22Rv1 (cell line): ENCODE data around the gene SORCS2.

ENCODE experiments used
- H3K27ac ChIP-seq: fragments of 450-650 bp; 2 replicates; pipeline ENCODE4 v1.5.1; 2017
- CTCF ChIP-seq: fragments of 450-650 bp; IDR thresholded peaks from 2 replicates; pipeline ENCODE4 v1.5.1; 2017; ENCODE audit warnings: mild to moderate bottlenecking
- ZFX ChIP-seq: fragments of 450-650 bp; IDR thresholded peaks from 2 replicates; pipeline ENCODE4 v1.6.1; 2017; ENCODE audit warnings: antibody characterized with exemption, borderline replicate concordance

The SORCS2 gene

GRCh38 chr4:7336067-7336569 lies 143.8 kb downstream of the SORCS2 start:
- H3K27ac ChIP-seq, result no peak overlapping the region
- peak; percentile 29 for TF ChIP-seq CTCF
- TF ChIP-seq ZFX, result no peak

GRCh38 chr4:7336732-7337131 lies 144.4 kb downstream of the SORCS2 start:
- no peak for TF ChIP-seq CTCF
- no peak for TF ChIP-seq ZFX
- H3K27ac ChIP-seq, result no peak overlapping the region

- H3K27ac ChIP-seq, result no peak overlapping the region
- TF ChIP-seq ZFX (no peak), CTCF (no peak)
Measured at GRCh38 chr4:7337196-7338058, 145.1 kb downstream of the SORCS2 start.

- H3K27ac ChIP-seq, result no peak overlapping the region
- TF ChIP-seq CTCF (no peak), ZFX (no peak)
Measured at GRCh38 chr4:7338059-7338452, 145.7 kb downstream of the SORCS2 start.

- TF ChIP-seq CTCF (no peak), ZFX (no peak)
- H3K27ac ChIP-seq, result no peak overlapping the region
Measured at GRCh38 chr4:7338876-7339623, 146.7 kb downstream of the SORCS2 start.

GRCh38 chr4:7339751-7340552 lies 147.6 kb downstream of the SORCS2 start:
- H3K27ac ChIP-seq, result no peak overlapping the region
- no peak for TF ChIP-seq ZFX
- no peak for TF ChIP-seq CTCF
